GF-D8 (cell line): ENCODE results near the gene ZNF350.
"Not testable (repeated sequence)": the region's sequence is repeated elsewhere in the genome, so short reads cannot be mapped to it uniquely, and the experiment has no call there.

Source experiments
- DNase-seq: peaks from one replicate; lab custom pipeline; 2025; lab: John Stamatoyannopoulos, UW

ZNF350 gene

DNA sequence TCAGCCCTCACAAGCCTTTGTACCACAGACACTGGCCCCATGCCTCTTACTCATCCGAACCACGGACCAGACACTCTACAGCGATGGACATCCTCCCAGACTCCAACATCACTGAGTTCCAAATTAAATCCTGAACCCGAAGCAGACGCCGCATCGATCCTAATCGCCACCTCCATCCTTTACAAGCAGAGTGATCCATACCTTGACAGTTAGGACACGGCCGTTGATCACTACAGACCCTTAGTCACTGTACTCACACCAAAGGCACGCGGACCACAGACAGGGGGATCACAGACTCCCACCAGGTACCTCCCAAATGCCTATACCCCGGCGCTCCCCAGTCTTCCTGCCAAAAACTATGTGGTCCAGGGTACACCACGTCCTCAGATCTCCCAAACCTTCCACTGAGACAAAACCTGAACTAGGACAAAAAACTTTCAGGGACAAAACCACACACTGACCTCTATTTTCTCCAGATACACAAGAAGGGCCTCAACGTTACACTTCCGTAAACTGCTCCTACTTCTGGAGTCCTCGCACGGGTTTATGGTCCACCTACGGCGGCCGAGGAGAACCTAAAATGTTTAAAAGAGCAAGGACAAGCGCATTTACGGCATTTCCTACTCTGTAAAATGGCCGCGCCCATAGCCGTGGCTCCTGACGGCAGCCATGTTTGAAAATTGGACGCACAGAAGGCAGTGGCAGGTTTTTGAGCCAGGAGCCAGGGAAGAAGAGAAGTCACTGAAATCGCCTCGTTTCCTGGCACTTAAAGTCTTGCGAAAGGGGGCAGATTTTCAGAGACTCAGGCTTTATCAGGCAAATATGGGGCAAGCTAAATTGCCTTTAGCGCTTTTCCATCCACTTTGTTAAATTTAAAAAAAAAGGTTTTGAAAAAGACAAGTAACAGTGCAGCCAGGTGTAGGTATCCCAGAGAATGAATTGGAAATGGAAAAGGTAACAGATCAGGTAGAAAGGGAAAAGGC is at the start of gene ZNF350:
Gene ZNF350, minus strand, starts transcription at position 532 of the 983 bp plus-strand sequence. CDS start 12,480 bp downstream, outside the sequence.
- DNase-seq: peak; percentile 90

DNA sequence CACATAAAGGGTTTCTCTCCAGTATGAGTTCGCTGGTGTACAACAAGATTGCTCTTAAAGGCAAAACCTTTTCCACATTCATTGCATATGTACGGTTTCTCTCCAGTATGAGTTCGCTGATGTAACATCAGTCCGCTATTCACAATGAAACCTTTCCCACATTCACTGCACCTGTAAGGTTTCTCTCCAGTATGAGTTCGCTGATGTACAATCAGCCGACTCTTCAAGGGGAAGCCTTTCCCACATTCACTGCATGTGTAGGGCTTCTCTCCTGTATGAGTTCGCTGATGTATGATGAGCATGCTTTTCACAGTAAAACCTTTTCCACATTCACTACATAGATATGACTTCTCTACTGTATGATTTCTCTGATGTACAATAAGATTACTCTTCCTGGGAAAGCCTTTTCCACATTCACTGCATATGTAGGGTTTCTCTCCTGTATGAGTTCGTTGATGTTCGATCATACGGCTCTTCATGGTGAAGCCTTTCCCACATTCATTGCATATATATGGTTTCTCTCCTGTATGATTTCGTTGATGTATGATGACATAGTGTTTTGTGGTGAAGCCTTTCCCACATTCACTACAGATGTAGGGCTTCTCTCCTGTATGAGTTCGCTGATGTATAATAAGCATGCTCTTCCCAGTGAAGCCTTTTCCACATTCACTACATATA is 47.5 kb upstream of the ZNF350 start:
- DNase-seq: no peak

DNA sequence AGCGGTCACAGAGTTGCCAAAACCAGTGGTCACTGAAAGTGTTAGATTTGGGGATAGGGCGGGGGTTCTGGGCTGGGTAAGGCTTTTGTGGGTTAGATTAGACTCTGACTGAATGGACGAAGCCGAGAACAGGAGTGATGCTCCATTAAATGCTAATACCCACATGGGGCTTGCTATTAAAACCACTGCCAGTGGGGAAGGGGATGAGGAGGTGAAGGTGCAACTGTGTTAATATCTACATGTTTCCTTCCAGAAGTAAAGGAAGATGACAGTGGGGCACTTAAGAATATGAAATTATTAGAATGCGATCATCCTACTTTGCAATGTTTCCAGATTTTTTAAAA is 42.1 kb upstream of the ZNF350 start:
- no peak for DNase-seq

DNA sequence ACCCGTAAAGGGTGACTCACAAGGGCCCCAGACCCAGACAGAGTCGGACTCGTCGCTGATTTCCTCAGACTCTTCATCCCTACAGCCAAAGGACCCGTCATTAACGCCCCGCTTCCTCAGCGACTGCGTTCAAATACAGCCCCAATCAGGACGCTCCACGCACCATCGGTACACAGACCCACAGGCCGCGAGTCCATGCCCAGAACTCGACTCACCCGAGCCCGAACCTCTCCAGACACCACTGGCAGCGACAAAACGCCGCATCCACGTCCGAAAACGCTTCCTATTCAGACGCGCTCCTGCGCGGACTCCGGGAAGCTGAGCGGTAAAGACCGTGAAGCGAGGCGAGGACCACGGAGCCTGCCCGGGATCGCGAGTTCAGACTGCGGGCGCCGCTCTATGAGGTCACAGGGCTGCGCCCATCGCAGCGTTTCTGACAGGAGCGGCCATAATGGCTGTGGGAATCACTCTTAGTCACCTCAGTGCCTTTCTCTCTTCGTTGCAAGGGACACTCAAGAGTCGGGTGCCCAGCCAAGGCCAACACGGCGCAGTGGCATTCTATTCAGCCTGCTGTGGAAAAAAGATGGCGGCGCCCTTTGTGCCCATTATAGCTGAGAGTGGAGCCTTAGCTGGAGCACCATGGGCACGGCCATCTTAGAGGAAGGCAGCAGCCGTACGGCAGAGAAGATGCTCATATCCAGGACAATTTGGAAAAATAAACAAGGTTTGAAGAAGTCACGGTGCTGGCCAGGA is 41.6 kb upstream of the ZNF350 start, which contains the start of gene ZNF614:
Gene ZNF614, minus strand, starts transcription at position 353 of the 753 bp plus-strand sequence. CDS start 2,634 bp downstream, outside the sequence.
- DNase-seq: peak; percentile 54

DNA sequence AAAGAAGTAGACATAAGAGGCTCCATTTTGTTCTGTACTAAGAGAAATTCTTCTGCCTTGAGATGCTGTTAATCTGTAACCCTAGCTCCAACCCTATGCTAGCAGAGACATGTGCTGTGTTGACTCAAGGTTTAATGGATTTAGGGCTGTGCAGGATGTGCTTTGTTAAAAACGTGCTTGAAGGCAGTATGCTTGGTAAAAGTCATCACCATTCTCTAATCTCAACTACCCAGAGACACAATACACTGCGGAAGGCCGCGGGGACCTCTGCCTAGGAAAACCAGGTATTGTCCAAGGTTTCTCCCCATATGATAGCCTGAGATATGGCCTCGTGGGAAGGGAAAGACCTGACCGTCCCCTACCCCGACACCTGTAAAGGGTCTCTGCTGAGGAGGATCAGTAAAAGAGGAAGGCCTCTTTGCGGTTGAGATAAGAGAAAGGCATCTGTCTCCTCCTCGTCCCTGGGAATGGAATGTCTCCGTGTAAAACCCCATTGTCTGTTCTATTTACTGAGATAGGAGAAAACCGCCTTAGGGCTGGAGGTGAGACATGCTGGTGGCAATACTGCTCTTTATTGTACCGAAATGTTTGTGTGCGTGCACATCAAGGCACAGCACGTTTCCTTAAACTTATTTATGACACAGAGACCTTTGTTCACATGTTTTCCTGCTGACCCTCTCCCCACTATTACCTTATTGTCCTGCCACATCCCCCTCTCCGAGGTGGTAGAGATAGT is 39.8 kb upstream of the ZNF350 start:
- DNase-seq: not testable (repeated sequence)

DNA sequence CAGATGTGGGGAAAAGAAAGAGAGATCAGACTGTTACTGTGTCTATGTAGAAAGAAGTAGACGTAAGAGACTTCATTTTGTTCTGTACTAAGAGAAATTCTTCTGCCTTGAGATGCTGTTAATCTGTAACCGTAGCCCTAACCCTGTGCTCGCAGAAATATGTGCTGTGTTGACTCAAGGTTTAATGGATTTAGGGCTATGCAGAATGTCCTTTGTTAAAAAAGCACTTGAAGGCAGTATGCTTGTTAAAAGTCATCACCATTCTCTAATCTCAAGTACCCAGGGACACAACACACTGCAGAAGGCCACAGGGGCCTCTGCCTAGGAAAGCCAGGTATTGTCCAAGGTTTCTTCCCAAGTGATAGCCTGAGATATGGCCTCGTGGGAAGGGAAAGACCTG is 37.8 kb upstream of the ZNF350 start:
- DNase-seq: not testable (repeated sequence)

DNA sequence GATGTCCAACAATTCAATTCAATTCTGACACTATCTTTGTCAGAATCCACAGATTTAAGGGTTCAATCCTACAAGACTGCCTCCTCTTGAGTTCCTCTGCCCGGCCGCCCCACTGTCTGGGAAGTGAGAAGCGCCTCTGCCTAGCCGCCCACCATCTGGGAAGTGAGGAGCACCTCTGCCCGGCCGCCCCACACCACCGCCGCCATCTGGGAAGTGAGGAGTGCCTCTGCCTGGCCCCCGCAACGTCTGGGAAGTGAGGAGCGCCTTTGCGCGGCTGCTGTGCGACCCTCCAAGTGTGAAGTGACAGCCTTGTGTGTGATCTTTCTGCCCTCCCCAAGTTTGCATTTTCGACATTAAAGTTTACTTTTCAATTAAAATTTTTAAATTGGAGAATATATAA is 35.6 kb upstream of the ZNF350 start:
- no peak for DNase-seq

DNA sequence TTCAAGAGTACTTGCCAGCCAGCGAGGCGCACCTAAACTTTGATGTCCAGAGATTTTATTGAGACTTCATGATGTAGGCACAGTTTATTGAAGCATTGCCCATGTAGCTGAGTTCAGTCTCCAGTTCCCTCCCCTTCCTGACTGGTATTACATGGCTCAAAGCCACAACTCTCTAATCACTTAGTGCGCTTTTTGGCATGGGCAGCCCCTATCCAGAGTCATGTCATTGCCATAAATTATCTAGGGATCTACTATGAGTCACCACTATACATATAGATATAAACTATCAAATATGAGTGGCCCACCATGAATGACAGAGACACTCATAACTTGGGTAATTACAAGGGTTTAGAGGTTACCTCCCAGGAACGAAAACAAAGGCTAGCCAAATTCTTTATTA is 33.9 kb upstream of the ZNF350 start:
- DNase-seq: no peak

DNA sequence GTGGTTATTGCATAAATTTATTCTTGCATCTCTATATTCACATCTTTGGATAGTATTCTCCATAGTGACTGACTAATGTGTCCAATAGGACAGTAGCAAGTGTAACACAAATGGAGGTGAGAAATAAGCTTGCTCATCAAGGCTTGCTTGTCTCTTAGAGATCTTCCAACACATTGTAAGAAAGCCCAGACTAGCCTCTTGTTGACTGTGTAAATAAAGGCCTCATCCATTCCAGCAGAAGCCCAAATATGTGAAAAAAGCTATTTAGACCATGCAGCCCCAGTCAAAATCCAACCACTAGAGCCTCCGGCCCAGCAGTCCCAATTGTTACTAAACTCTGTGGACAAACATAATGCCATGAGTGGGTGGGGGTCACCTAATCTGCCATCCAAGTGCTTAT is 24.0 kb upstream of the ZNF350 start:
- DNase-seq: no peak

DNA sequence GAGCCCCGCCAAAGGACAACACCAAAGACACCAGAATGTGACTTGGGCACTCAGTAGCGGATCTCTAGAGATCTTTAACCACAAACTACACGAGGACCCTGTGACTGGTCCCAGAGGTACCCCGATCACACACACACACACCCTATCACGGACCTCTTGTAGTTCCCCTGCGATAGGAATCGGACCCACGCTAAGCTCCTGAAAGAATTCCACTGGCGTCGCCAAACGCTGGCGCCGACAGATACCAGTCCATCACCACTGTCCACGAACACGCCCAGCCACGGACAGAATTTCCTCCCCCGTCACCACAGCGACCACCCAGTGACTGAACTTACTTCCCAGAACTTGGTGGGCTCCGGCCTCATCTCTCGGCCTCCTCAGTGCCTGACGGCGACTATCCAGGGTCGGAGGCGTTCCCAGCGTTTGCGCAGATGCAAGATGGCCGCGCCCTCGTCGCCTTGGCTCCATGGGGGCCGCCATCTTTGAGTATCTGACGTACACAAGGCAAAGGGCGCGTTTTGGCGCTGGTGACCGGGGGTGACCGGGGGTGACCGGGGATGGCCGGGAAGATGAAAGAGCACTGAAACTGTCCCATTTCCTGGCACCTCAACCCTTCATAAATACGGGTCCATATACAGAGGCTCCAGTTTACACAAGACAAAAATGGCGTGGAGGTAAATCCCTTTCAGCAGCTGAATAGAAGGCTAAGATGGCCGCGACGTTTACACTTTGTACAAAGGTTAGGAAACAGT is 21.3 kb upstream of the ZNF350 start, which contains the start of gene ZNF615:
Gene ZNF615, minus strand, starts transcription at position 406 of the 752 bp plus-strand sequence. CDS start 4,500 bp downstream, outside the sequence.
- peak; percentile 68 for DNase-seq

DNA sequence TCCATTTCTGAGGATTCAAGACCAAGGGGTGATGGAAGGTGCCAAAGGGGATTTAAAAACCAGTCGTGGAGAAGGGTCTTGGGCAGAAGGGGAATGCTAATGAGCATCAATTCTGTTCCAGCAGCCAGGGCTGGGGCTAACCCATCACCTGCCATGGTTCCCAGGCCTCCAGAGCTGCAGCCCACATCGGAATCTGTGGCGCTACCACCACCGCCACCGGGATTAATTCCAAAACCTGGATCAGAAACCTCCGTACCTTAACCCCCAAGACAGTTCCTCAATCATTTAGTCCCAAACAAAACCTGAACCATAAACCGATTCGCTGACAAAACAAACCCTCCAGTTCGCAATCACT is 20.8 kb upstream of the ZNF350 start:
- no peak for DNase-seq

DNA sequence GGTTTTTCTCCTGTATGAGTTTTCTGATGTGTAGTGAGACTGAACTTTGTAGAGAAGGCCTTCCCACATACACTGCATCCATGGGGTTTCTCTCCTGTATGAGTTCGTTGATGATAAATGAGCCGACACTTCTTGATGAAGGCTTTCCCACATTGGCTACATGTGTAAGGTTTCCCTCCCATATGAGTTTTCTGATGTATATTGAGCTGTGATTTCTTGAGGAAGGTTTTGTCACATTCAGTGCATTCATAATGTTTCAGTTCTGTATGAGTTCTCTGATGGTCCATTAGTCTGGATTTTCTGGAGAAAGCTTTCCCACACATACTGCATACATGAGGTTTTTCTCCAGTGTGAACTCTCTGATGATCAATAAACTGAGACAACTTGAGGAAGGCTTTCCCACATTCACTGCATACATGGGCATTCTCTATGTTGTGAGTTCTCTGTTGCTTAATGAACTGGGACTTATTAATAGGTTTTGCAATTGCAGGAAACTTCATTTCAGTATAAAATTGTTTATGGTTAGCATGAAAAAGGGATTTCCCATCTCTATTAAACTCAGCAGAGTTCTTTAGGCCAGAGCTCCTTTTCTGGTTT is 7.5 kb upstream of the ZNF350 start:
- DNase-seq: no peak

DNA sequence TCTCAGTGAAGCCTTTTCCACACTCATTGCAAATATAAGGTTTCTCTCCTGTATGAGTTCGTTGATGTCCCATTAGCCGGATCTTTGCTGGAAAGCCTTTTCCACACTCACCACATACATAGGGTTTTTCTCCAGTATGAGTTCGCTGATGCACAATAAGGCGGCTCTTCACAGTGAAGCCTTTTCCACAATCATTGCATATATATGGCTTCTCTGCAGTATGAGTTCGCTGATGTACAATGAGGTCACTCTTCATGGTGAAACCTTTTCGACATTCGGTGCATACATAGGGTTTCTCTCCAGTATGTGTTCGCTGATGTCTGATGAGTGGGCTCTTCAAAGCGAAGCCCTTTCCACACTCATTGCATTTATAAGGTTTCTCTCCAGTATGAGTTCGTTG is 6.8 kb upstream of the ZNF350 start:
- no peak for DNase-seq

DNA sequence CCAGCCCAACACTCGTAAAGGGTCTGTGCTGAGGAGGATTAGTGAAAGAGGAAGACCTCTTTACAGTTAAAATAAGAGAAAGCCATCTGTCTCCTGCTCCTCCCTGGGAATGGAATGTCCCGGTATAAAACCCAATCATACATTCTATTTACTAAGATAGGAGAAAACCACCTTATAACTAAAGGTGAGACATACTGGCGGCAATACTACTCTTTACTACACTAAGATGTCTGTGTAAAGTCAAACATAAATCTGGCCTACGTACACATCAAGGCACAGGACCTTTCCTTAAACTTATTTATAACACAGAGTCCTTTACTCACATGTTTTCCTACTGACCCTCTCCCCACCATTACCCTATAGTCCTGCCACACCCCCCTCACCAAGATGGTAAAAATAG is 3.3 kb downstream of the ZNF350 start:
- DNase-seq: no peak

DNA sequence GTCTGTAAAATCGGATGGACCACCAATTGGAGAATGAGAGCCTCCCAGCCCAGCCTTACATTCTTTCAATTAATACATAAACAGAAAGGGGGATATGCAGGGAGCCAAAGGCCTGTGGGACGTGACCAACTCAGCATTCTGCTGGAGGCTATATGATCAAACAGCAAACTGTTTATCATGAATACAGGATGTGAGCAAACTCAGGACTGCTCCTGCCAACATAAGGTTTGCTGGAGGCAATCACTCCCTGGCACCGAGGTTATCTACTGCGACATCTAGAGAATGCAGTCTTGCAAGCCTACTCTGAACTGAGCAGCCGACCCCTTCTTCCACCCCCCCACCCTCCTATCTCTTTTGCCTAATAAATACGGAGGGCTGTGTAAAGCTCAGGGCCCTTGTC is 5.7 kb downstream of the ZNF350 start:
- DNase-seq: not testable (repeated sequence)

DNA sequence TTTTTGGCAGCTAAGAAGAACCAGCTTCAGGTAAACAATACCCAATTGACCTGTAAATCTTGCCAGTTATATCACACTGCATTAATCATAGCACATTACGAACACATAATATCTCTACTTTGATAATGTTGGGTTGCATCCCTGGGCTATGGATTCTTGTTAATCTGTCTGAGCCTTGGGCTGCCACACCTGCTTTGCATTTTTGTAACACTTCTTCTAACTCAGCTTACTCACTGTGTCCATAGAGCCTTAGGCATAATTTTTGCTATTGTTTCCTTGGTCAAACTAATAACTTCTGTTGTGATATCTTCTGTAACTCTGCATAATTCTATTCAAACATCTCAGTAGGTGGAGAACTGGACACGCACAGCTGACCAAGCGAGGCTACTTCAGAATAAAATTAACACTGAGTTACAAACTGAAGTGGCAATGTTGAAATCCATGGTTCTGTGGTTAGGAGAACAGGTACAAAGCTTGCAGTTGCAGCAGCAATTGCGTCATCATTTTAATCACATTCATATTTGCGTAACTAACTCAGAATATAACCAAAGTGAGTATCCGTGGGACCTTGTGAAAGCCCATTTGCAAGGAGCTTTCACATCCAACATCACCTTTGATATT is 6.4 kb downstream of the ZNF350 start:
- peak; percentile 39 for DNase-seq

DNA sequence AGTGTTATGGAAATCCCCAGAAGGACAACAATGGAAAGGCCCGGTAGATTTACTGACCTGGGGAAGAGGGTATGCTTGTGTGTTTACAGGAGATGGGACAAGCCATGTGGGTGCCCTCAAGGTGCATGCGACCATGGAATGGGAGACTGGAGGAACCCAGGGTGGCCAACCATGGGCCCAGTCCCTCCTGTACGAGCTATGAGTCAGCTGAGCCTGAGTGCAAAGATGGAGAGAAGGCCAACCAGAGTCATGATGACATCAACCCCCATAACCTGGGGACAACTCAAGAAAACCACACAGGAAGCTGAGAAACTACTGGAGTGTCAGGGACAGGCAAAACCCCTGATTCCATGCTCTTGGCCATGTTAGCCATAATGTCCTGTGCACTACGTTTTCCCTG is 7.8 kb downstream of the ZNF350 start:
- no peak for DNase-seq

DNA sequence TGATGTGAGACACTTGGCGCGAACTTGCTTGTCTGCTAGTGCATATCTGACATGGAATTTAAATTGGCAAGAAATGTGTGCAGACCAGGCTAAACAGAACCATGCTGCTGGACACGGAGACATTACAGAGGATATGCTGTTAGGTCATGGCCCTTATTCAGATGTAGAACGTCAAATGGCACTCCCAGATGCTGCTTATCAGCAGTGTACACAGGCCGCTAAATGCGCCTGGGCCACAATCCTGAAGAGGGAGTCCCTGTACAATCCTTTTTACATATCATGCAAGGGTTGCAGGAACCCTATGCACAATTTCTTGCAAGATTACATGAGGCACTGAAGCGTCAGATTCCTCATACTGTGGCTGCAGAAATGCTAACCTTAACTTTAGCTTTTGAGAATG is 9.3 kb downstream of the ZNF350 start:
- no peak for DNase-seq

DNA sequence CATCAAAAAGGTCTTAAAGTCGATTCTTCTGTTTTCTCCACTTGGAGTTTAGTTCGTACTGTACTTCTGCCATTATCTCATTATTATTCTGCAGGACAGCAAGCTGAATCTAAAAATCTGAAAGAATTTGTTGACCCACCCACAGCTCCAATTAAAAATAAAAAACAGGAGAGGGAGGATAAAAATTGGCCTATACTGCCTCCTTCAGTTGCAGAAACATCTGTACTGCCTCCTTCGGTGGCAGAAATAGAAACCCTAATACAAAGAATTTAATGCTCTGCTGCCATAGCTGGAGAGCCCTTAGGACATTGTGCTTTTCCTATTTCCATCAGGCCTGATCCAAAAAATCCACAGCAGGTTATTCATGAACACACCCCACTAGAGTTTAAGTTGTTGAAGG is 9.8 kb downstream of the ZNF350 start:
- no peak for DNase-seq

DNA sequence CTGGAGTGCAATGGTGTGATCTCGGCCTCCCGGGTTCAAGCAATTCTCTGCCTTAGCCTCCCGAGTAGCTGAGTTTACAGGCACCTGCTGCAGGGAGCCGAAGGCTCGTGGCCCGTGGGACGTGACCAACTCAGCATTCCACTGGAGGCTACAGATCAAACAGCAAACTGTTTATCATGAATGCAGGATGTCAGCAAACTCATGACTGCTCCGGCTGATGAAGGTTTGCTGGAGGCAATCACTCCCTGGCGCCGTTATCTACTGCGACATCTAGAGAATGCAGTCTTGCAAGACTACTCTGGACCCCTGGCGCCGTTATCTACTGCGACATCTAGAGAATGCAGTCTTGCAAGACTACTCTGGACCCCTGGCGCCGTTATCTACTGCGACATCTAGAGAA is 10.9 kb downstream of the ZNF350 start:
- not testable (repeated sequence) for DNase-seq
